HEK293 (cell line): ENCODE results near the gene RUSF1.
"Not testable (repeated sequence)": the region's sequence is repeated elsewhere in the genome, so short reads cannot be mapped to it uniquely, and the experiment has no call there.

Experiments used
- CTCF ChIA-PET: fragments of 350-600 bp; formaldehyde crosslinking; extraction: SDS; loops from one replicate; lab custom pipeline; 2021; ENCODE audit warnings: antibody characterized with exemption; lab: Yijun Ruan, JAX
- POLR2A ChIA-PET: fragments of 300-600 bp; formaldehyde crosslinking; extraction: SDS; loops from one replicate; lab custom pipeline; 2020; ENCODE audit warnings: antibody characterized with exemption, inconsistent platforms; lab: Yijun Ruan, JAX
- H3K27ac ChIP-seq: fragments of 200-500 bp; sonication (Bioruptor generic); 2 replicates; pipeline ENCODE4 v1.5.1; 2014; ENCODE audit warnings: low read depth, low read length, control low read depth, inconsistent platforms; ENCODE audit errors: extremely low read depth
- H3K36me3 ChIP-seq, 2 experiments: fragments of 200-500 bp in 1 of 2; sonication (Bioruptor generic) in 1 of 2; 1 replicate in 1 of 2; 2 replicates in 1 of 2; pipeline ENCODE4 v1.5.1; 2014 to 2017; ENCODE audit warnings: inconsistent platforms in 2 of 2, low read length in 2 of 2; ENCODE audit not compliant: control insufficient read depth in 2 of 2, insufficient read depth in 1 of 2
- H3K4me1 ChIP-seq: fragments of 200-500 bp; sonication (Bioruptor generic); 2 replicates; pipeline ENCODE4 v1.5.1; 2014; ENCODE audit warnings: mild to moderate bottlenecking, low read length, inconsistent platforms; ENCODE audit not compliant: control insufficient read depth, insufficient read depth
- H3K4me3 ChIP-seq: 2 replicates; pipeline ENCODE4 v1.5.1; 2011; ENCODE audit warnings: low read depth, mild to moderate bottlenecking, control low read depth, low read length, moderate library complexity
- H3K9me3 ChIP-seq: fragments of 200-500 bp; sonication (Bioruptor generic); 2 replicates; pipeline ENCODE4 v1.5.1; 2014; ENCODE audit warnings: low read depth, low read length, inconsistent platforms; ENCODE audit not compliant: control insufficient read depth, insufficient read depth
- AEBP2 ChIP-seq: fragments of 450-650 bp; formaldehyde crosslinking; IDR thresholded peaks from 2 replicates; pipeline ENCODE4 v1.5.1; 2016; ENCODE audit warnings: missing biosample characterization, missing genetic modification characterization, borderline replicate concordance
- KLF10 ChIP-seq: fragments of 450-650 bp; IDR thresholded peaks from 2 replicates; pipeline ENCODE4 v1.5.1; 2018; ENCODE audit warnings: missing biosample characterization, mild to moderate bottlenecking, missing genetic modification characterization
- ZBTB10 ChIP-seq: fragments of 450-650 bp; formaldehyde crosslinking; IDR thresholded peaks from 2 replicates; pipeline ENCODE4 v1.5.1; 2016; ENCODE audit warnings: missing biosample characterization, missing genetic modification characterization
- ZFP3 ChIP-seq: fragments of 450-650 bp; formaldehyde crosslinking; IDR thresholded peaks from 2 replicates; pipeline ENCODE4 v1.5.1; 2016; ENCODE audit warnings: low read depth, missing biosample characterization, missing genetic modification characterization
- ZNF10 ChIP-seq: fragments of 450-650 bp; formaldehyde crosslinking; IDR thresholded peaks from 2 replicates; pipeline ENCODE4 v1.5.1; 2017; ENCODE audit warnings: missing biosample characterization, missing genetic modification characterization
- ZNF221 ChIP-seq: fragments of 450-650 bp; formaldehyde crosslinking; IDR thresholded peaks from 2 replicates; pipeline ENCODE4 v1.5.1; 2017; ENCODE audit warnings: missing biosample characterization, missing genetic modification characterization, borderline replicate concordance
- ZNF677 ChIP-seq: fragments of 450-650 bp; IDR thresholded peaks from 2 replicates; pipeline ENCODE4 v1.5.0; 2018; ENCODE audit warnings: missing biosample characterization, mild to moderate bottlenecking, missing genetic modification characterization, moderate library complexity
- ZNF768 ChIP-seq: fragments of 450-650 bp; formaldehyde crosslinking; IDR thresholded peaks from 2 replicates; pipeline ENCODE4 v1.5.1; 2018; ENCODE audit warnings: missing biosample characterization, mild to moderate bottlenecking, missing genetic modification characterization
- TF ChIP-seq, protein P1 (sequence below): fragments of 450-650 bp; IDR thresholded peaks from 2 replicates; pipeline ENCODE4 v1.5.1; 2018; ENCODE audit warnings: missing biosample characterization, missing genetic modification characterization
- TF ChIP-seq, protein P2 (sequence below): fragments of 450-650 bp; formaldehyde crosslinking; IDR thresholded peaks from 2 replicates; pipeline ENCODE4 v1.5.1; 2017; ENCODE audit warnings: missing biosample characterization, missing genetic modification characterization
- TF ChIP-seq, protein P3 (sequence below): fragments of 450-650 bp; formaldehyde crosslinking; IDR thresholded peaks from 2 replicates; pipeline ENCODE4 v1.5.1; 2017; ENCODE audit warnings: missing biosample characterization, missing genetic modification characterization
- TF ChIP-seq, protein P4 (sequence below): fragments of 450-650 bp; formaldehyde crosslinking; IDR thresholded peaks from 2 replicates; pipeline ENCODE4 v1.5.1; 2016; ENCODE audit warnings: missing biosample characterization, missing genetic modification characterization
- TF ChIP-seq, protein P5 (sequence below): fragments of 450-650 bp; formaldehyde crosslinking; IDR thresholded peaks from 2 replicates; pipeline ENCODE4 v1.5.1; 2017; ENCODE audit warnings: missing biosample characterization, missing genetic modification characterization
- TF ChIP-seq, protein P6 (sequence below): fragments of 450-650 bp; formaldehyde crosslinking; IDR thresholded peaks from 2 replicates; pipeline ENCODE4 v1.5.1; 2016; ENCODE audit warnings: missing biosample characterization, missing genetic modification characterization

Gene RUSF1

DNA sequence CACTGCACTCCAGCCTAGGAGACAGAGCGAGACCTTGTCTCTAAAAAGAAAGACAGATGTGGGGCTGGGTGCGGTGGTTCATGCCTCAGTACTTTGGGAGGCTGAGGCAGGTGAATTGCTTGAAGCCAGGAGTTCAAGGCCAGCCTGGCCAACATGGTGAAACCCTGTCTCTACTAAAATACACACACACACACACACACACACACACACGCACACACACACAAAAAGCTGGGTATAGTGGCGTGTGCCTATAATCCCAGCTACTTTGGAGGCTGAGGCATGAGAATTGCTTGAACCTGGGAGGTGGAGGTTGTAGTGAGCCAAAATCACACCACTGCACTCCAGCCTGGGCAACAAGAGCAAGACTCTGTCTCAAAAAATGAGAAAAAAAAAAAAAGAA is 24.1 kb downstream of the RUSF1 start:
- not testable (repeated sequence) for H3K4me3 ChIP-seq

GRCh38 chr16:31483081-31483480 is 25.1 kb downstream of the RUSF1 start, which contains the start of gene SLC5A2:
Gene SLC5A2 (plus strand): TSS chr16:31483123. CDS start chr16:31483137, 14 bp downstream.
- Histone ChIP-seq H3K4me1 (no peaks in the 10 kb centered on the region; the same call in 1 of the 2 replicates), H3K27ac (no peak within 1 kb of the TSS), H3K9me3 (no peaks in the 10 kb centered on the region), H3K4me3 (no peak within 1 kb of the TSS), H3K36me3 (no peaks in the 10 kb centered on the region)
- ChIA-PET CTCF (interaction anchor here (0.6 to 1.3 kb wide), 2 partner anchors 22 to 214 kb away, joined by 3 to 7 read pairs; no protein-coding TSS in a partner anchor), POLR2A (no interaction called here)
- TF ChIP-seq, protein P1, sequence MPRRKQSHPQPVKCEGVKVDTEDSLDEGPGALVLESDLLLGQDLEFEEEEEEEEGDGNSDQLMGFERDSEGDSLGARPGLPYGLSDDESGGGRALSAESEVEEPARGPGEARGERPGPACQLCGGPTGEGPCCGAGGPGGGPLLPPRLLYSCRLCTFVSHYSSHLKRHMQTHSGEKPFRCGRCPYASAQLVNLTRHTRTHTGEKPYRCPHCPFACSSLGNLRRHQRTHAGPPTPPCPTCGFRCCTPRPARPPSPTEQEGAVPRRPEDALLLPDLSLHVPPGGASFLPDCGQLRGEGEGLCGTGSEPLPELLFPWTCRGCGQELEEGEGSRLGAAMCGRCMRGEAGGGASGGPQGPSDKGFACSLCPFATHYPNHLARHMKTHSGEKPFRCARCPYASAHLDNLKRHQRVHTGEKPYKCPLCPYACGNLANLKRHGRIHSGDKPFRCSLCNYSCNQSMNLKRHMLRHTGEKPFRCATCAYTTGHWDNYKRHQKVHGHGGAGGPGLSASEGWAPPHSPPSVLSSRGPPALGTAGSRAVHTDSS (tag by site-specific recombination): no peak
- TF ChIP-seq ZNF768 (tag by site-specific recombination) (no peak), ZNF677 (tag by site-specific recombination) (no peak), ZNF10 (tag by site-specific recombination) (no peak), KLF10 (no peak), ZFP3 (no peak)
- TF ChIP-seq, protein P2, sequence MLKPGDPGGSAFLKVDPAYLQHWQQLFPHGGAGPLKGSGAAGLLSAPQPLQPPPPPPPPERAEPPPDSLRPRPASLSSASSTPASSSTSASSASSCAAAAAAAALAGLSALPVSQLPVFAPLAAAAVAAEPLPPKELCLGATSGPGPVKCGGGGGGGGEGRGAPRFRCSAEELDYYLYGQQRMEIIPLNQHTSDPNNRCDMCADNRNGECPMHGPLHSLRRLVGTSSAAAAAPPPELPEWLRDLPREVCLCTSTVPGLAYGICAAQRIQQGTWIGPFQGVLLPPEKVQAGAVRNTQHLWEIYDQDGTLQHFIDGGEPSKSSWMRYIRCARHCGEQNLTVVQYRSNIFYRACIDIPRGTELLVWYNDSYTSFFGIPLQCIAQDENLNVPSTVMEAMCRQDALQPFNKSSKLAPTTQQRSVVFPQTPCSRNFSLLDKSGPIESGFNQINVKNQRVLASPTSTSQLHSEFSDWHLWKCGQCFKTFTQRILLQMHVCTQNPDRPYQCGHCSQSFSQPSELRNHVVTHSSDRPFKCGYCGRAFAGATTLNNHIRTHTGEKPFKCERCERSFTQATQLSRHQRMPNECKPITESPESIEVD (tag by site-specific recombination): no peak

More for the DNA sequence above, 24.1 kb downstream of the RUSF1 start:
- H3K27ac ChIP-seq, POLR2A ChIA-PET, H3K36me3 ChIP-seq, H3K4me1 ChIP-seq, H3K9me3 ChIP-seq, CTCF ChIA-PET: not testable (repeated sequence)
- TF ChIP-seq, protein P3, sequence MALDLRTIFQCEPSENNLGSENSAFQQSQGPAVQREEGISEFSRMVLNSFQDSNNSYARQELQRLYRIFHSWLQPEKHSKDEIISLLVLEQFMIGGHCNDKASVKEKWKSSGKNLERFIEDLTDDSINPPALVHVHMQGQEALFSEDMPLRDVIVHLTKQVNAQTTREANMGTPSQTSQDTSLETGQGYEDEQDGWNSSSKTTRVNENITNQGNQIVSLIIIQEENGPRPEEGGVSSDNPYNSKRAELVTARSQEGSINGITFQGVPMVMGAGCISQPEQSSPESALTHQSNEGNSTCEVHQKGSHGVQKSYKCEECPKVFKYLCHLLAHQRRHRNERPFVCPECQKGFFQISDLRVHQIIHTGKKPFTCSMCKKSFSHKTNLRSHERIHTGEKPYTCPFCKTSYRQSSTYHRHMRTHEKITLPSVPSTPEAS (tag by site-specific recombination): peak; percentile 83
- TF ChIP-seq, protein P4, sequence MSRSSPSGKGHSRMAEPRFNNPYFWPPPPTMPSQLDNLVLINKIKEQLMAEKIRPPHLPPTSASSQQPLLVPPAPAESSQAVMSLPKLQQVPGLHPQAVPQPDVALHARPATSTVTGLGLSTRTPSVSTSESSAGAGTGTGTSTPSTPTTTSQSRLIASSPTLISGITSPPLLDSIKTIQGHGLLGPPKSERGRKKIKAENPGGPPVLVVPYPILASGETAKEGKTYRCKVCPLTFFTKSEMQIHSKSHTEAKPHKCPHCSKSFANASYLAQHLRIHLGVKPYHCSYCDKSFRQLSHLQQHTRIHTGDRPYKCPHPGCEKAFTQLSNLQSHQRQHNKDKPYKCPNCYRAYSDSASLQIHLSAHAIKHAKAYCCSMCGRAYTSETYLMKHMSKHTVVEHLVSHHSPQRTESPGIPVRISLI (tag by site-specific recombination): 0 out of 2 replicates have a peak, but pooled peaks have one; percentile 28

DNA sequence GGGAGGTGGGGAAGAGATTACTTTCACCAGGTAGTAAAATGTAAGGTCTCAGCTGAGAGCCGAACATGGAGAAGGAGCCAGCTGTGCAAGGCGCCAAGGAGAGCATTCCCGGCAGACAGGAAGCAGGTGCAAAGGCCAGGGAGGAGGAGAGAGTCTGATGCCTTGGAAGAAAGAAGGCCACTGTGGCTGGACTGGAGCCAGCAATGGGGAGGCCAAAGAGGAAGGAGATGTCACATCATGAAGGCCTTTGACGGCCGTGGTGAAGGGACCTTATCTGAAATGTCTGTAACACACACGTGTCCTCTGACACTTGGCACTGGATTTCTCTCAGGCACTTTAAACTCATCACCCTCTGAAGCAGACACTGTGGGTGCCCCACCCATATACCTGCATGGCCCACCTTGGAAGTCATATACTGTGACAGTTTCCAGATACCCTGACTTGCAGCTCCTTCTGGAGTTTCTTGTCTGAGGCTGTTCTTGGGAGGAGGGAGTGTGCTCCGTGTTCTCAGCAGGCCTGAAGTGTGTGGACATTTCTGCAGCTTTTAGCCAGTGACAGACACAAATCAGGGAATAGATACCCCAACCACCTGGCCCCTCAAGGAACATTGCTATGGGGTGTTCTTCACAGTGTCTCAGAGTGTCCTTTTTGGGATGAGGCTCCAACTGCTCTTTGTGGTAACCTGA is 27.2 kb downstream of the RUSF1 start:
- CTCF ChIA-PET: no interaction called here
- no peaks in the 10 kb centered on the region for H3K36me3 ChIP-seq
- no peak overlapping the region for H3K27ac ChIP-seq
- H3K4me1 ChIP-seq: no peaks in the 10 kb centered on the region
- POLR2A ChIA-PET: no interaction called here
- H3K9me3 ChIP-seq: no peaks in the 10 kb centered on the region
- no peak for TF ChIP-seq ZBTB10
- no peak for TF ChIP-seq AEBP2 (tag by site-specific recombination)
- no peak for TF ChIP-seq ZNF221
- TF ChIP-seq, protein P5, sequence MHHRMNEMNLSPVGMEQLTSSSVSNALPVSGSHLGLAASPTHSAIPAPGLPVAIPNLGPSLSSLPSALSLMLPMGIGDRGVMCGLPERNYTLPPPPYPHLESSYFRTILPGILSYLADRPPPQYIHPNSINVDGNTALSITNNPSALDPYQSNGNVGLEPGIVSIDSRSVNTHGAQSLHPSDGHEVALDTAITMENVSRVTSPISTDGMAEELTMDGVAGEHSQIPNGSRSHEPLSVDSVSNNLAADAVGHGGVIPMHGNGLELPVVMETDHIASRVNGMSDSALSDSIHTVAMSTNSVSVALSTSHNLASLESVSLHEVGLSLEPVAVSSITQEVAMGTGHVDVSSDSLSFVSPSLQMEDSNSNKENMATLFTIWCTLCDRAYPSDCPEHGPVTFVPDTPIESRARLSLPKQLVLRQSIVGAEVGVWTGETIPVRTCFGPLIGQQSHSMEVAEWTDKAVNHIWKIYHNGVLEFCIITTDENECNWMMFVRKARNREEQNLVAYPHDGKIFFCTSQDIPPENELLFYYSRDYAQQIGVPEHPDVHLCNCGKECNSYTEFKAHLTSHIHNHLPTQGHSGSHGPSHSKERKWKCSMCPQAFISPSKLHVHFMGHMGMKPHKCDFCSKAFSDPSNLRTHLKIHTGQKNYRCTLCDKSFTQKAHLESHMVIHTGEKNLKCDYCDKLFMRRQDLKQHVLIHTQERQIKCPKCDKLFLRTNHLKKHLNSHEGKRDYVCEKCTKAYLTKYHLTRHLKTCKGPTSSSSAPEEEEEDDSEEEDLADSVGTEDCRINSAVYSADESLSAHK (tag by site-specific recombination): 0 out of 2 replicates have a peak, but pooled peaks have one; percentile 19
- TF ChIP-seq, protein P6, sequence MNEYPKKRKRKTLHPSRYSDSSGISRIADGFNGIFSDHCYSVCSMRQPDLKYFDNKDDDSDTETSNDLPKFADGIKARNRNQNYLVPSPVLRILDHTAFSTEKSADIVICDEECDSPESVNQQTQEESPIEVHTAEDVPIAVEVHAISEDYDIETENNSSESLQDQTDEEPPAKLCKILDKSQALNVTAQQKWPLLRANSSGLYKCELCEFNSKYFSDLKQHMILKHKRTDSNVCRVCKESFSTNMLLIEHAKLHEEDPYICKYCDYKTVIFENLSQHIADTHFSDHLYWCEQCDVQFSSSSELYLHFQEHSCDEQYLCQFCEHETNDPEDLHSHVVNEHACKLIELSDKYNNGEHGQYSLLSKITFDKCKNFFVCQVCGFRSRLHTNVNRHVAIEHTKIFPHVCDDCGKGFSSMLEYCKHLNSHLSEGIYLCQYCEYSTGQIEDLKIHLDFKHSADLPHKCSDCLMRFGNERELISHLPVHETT (tag by site-specific recombination): no peak
- no peak overlapping the region for H3K4me3 ChIP-seq
